ENCODE data around the gene RAET1L.

- TF ChIP-seq SUZ12 (IDR thresholded peaks at IDR 0.05; ENCODE audit: unreplicated experiment): no peak
- TF ChIP-seq POLR2A (IDR thresholded peaks at IDR 0.05; ENCODE audit: low read depth, low read length): no peak
- no peak for TF ChIP-seq EP300 (IDR thresholded peaks at IDR 0.05; ENCODE audit: borderline replicate concordance in 1 of 2, control insufficient read depth in 1 of 2, low read depth in 2 of 2, low read length in 2 of 2)
- no peak for TF ChIP-seq CEBPB (IDR thresholded peaks at IDR 0.05; ENCODE audit: borderline replicate concordance in 1 of 2, low read depth in 2 of 2, low read length in 2 of 2)
Measured at GRCh38 chr6:150044621-150045145, 19.4 kb upstream of the RAET1L start.
